Measurements from ENCODE around the gene TKTL2.

The TKTL2 gene

GRCh38 chr4:163473576-163473975 lies at the start of gene TKTL2:
Gene TKTL2 (minus strand): TSS chr4:163473754. CDS start chr4:163473734, 20 bp downstream.
- DNase-seq (ENCODE audit: extremely low read depth in 1 of 2, low read depth in 1 of 2): no peak

GRCh38 chr4:163515198-163515597 lies 41.6 kb upstream of the TKTL2 start:
- no peak for DNase-seq (ENCODE audit: extremely low read depth in 1 of 2, low read depth in 1 of 2)

- no peak for DNase-seq (ENCODE audit: extremely low read depth in 1 of 2, low read depth in 1 of 2)
Measured at GRCh38 chr4:163505374-163505773, 31.8 kb upstream of the TKTL2 start.

GRCh38 chr4:163500586-163500985 lies 27.0 kb upstream of the TKTL2 start:
- DNase-seq (ENCODE audit: extremely low read depth in 1 of 2, low read depth in 1 of 2): no peak

- no peak for DNase-seq (ENCODE audit: extremely low read depth in 1 of 2, low read depth in 1 of 2)
Measured at GRCh38 chr4:163495900-163496299, 22.3 kb upstream of the TKTL2 start.

GRCh38 chr4:163494360-163495241 lies 21.0 kb upstream of the TKTL2 start, which contains the start of gene TMA16:
Gene TMA16 (plus strand): TSS chr4:163494690. CDS start chr4:163494802, 112 bp downstream.
- peak; percentile 73 to 83 for DNase-seq (ENCODE audit: extremely low read depth in 1 of 2, low read depth in 1 of 2)

- no peak for DNase-seq (ENCODE audit: extremely low read depth in 1 of 2, low read depth in 1 of 2)
Measured at GRCh38 chr4:163493643-163494359, 20.2 kb upstream of the TKTL2 start.

GRCh38 chr4:163492951-163493504 lies 19.5 kb upstream of the TKTL2 start:
- no peak for DNase-seq (ENCODE audit: extremely low read depth in 1 of 2, low read depth in 1 of 2)

- DNase-seq (ENCODE audit: extremely low read depth in 1 of 2, low read depth in 1 of 2): no peak
Measured at GRCh38 chr4:163489929-163490328, 16.4 kb upstream of the TKTL2 start.

GRCh38 chr4:163486321-163486720 lies 12.8 kb upstream of the TKTL2 start:
- DNase-seq (ENCODE audit: extremely low read depth in 1 of 2, low read depth in 1 of 2): no peak

- DNase-seq (ENCODE audit: extremely low read depth in 1 of 2, low read depth in 1 of 2): no peak
Measured at GRCh38 chr4:163485589-163485988, 12.0 kb upstream of the TKTL2 start.

- DNase-seq (ENCODE audit: extremely low read depth in 1 of 2, low read depth in 1 of 2): peak in 1 of 2 donors; percentile 47
Measured at GRCh38 chr4:163484906-163485305, 11.4 kb upstream of the TKTL2 start.

GRCh38 chr4:163482190-163482589 lies 8.6 kb upstream of the TKTL2 start:
- no peak for DNase-seq (ENCODE audit: extremely low read depth in 1 of 2, low read depth in 1 of 2)

GRCh38 chr4:163476761-163477438 lies 3.3 kb upstream of the TKTL2 start:
- DNase-seq (ENCODE audit: extremely low read depth in 1 of 2, low read depth in 1 of 2): no peak

GRCh38 chr4:163474027-163474426 lies 473 bp upstream of the TKTL2 start:
- no peak for DNase-seq (ENCODE audit: extremely low read depth in 1 of 2, low read depth in 1 of 2)

GRCh38 chr4:163473130-163473529 lies 424 bp downstream of the TKTL2 start:
- no peak for DNase-seq (ENCODE audit: extremely low read depth in 1 of 2, low read depth in 1 of 2)

GRCh38 chr4:163470391-163470790 lies 3.2 kb downstream of the TKTL2 start:
- DNase-seq (ENCODE audit: extremely low read depth in 1 of 2, low read depth in 1 of 2): no peak

GRCh38 chr4:163467082-163467770 lies 6.3 kb downstream of the TKTL2 start:
- DNase-seq (ENCODE audit: extremely low read depth in 1 of 2, low read depth in 1 of 2): no peak

- no peak for DNase-seq (ENCODE audit: extremely low read depth in 1 of 2, low read depth in 1 of 2)
Measured at GRCh38 chr4:163462556-163462955, 11.0 kb downstream of the TKTL2 start.

- no peak for DNase-seq (ENCODE audit: extremely low read depth in 1 of 2, low read depth in 1 of 2)
Measured at GRCh38 chr4:163448540-163449203, 24.9 kb downstream of the TKTL2 start.
